ENCODE results near the gene GDF10.

Gene GDF10

GRCh38 chr10:47288236-47288635, 11.8 kb upstream of the GDF10 start:
- TF ChIP-seq, protein P1, sequence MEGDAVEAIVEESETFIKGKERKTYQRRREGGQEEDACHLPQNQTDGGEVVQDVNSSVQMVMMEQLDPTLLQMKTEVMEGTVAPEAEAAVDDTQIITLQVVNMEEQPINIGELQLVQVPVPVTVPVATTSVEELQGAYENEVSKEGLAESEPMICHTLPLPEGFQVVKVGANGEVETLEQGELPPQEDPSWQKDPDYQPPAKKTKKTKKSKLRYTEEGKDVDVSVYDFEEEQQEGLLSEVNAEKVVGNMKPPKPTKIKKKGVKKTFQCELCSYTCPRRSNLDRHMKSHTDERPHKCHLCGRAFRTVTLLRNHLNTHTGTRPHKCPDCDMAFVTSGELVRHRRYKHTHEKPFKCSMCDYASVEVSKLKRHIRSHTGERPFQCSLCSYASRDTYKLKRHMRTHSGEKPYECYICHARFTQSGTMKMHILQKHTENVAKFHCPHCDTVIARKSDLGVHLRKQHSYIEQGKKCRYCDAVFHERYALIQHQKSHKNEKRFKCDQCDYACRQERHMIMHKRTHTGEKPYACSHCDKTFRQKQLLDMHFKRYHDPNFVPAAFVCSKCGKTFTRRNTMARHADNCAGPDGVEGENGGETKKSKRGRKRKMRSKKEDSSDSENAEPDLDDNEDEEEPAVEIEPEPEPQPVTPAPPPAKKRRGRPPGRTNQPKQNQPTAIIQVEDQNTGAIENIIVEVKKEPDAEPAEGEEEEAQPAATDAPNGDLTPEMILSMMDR (IDR thresholded peaks at IDR 0.05) = no peak

GRCh38 chr10:47288916-47289495, 11.0 kb upstream of the GDF10 start:
- TF ChIP-seq, protein P1 (IDR thresholded peaks at IDR 0.05) = no peak

DNA sequence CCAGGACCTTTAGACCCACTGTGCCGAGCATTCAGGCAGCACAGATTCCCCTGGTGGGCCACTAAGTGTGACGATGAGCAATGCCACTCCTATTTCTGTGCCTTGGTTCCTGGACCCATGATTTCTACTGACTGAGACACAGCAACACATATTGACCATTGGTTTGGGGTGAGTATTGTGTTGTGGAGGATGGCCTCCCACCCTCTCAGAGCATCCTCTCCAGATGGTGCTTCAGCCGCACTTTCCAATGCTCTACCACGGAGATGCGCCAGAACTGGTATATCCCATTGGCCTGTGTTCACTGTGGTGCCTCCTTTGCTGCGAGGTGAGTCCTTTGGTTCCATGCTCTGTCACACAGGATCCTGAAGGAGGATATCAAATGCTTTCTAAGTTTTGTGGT, 10.1 kb upstream of the GDF10 start:
- TF ChIP-seq, protein P1 (IDR thresholded peaks at IDR 0.05) = no peak

DNA sequence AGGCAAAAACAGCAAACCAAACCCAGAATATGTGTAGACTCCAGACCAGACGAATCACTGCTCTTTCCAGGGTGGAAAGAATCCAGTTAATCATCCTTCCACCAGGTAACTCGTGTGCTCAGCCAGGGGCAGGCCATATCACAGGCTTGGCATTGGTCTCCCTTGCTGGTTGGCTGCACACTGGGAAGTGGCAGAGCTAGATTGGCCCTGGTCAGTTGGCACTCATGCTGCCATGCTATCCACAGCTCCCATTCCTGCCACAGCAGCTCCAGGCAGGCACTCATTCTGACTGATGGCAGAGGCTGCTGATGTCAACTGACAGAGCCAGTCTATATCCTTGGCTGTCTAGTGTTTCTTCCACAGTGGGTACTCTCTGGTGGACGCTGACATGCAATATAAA, 9.7 kb upstream of the GDF10 start:
- TF ChIP-seq, protein P1 (IDR thresholded peaks at IDR 0.05) = no peak

GRCh38 chr10:47291682-47292081, 8.3 kb upstream of the GDF10 start:
- TF ChIP-seq, protein P1 (IDR thresholded peaks at IDR 0.05) = no peak

GRCh38 chr10:47294057-47294456, 5.9 kb upstream of the GDF10 start:
- TF ChIP-seq, protein P1 (IDR thresholded peaks at IDR 0.05) = no peak

- TF ChIP-seq, protein P1 (IDR thresholded peaks at IDR 0.05) = no peak
Observed at GRCh38 chr10:47294501-47294900, 5.5 kb upstream of the GDF10 start.

GRCh38 chr10:47295411-47295810, 4.6 kb upstream of the GDF10 start:
- TF ChIP-seq, protein P1 (IDR thresholded peaks at IDR 0.05) = no peak

All from LNCAP (cell line).